HG03097 (cell line): ENCODE data around the gene ATG14.

Experiments used
- ATAC-seq: cut with Tn5 transposase; IDR thresholded peaks from one replicate; pipeline ENCODE4 v1.9.1; 2021; ENCODE audit not compliant: unreplicated experiment, low FRiP score

The ATG14 gene

GRCh38 chr14:55323910-55324309 is 87.7 kb downstream of the ATG14 start:
- no peak for ATAC-seq

DNA sequence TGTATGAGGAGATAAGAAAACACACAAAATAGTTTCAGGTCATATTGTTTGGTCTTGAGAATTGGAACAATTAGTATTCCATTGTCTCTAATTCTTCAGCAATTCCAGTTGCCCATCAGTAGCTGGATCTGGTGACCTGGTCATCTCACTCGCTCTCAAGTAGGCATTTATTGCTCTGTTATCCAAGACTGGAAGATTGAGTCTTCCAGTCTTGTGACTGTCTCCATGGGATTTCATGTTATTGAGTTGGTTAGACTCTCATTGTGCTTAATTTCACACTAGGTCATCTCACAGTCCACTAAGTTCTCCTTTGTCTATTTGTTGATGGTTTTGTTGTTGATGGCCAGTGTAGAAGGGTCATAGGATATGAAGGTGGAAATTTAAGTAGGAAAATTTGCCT is 92.9 kb downstream of the ATG14 start:
- ATAC-seq, result no peak

GRCh38 chr14:55317542-55318306 is 93.9 kb downstream of the ATG14 start:
- no peak for ATAC-seq

GRCh38 chr14:55316564-55316963 is 95.1 kb downstream of the ATG14 start:
- no peak for ATAC-seq
